ENCODE data around the gene SMIM33.
"Not testable (repeated sequence)": the region's sequence is repeated elsewhere in the genome, so short reads cannot be mapped to it uniquely, and the experiment has no call there.

The SMIM33 gene

GRCh38 chr5:139470821-139471300 lies at the start of gene SMIM33:
Gene SMIM33 (plus strand): TSS chr5:139471004. CDS start chr5:139471122, 118 bp downstream.
- DNase-seq = no peak

GRCh38 chr5:139422307-139422893 lies 48.4 kb upstream of the SMIM33 start:
- no peak for DNase-seq

- DNase-seq = no peak
Observed at GRCh38 chr5:139425497-139425896, 45.3 kb upstream of the SMIM33 start.

- no peak for DNase-seq
Observed at GRCh38 chr5:139426203-139426885, 44.5 kb upstream of the SMIM33 start.

GRCh38 chr5:139430015-139430414 lies 40.8 kb upstream of the SMIM33 start:
- DNase-seq = no peak

GRCh38 chr5:139431706-139432105 lies 39.1 kb upstream of the SMIM33 start:
- DNase-seq = no peak

- no peak for DNase-seq
Observed at GRCh38 chr5:139435676-139436075, 35.1 kb upstream of the SMIM33 start.

- no peak for DNase-seq
Observed at GRCh38 chr5:139438707-139439012, 32.1 kb upstream of the SMIM33 start.

GRCh38 chr5:139439013-139439903 lies 31.5 kb upstream of the SMIM33 start, which contains the start of gene DNAJC18:
Gene DNAJC18 (minus strand): TSS chr5:139439525. CDS start chr5:139439445, 80 bp downstream.
- peak; percentile 88 for DNase-seq

- not testable (repeated sequence) for DNase-seq
Observed at GRCh38 chr5:139440416-139440815, 30.4 kb upstream of the SMIM33 start.

- DNase-seq = no peak
Observed at GRCh38 chr5:139443831-139444453, 26.9 kb upstream of the SMIM33 start.

GRCh38 chr5:139445325-139446170 lies 25.3 kb upstream of the SMIM33 start:
- DNase-seq = no peak

- DNase-seq = no peak
Observed at GRCh38 chr5:139446956-139447779, 23.6 kb upstream of the SMIM33 start.

GRCh38 chr5:139451176-139451575 lies 19.6 kb upstream of the SMIM33 start:
- no peak for DNase-seq

- no peak for DNase-seq
Observed at GRCh38 chr5:139451878-139452660, 18.7 kb upstream of the SMIM33 start.

GRCh38 chr5:139453683-139454567 lies 16.9 kb upstream of the SMIM33 start:
- no peak for DNase-seq

- no peak for DNase-seq
Observed at GRCh38 chr5:139454568-139455290, 16.1 kb upstream of the SMIM33 start.

GRCh38 chr5:139456776-139457175 lies 14.0 kb upstream of the SMIM33 start:
- DNase-seq = no peak

- DNase-seq = no peak
Observed at GRCh38 chr5:139457241-139457640, 13.6 kb upstream of the SMIM33 start.
